ENCODE data around the gene TMPRSS3. TPM values are rescaled to one million over a fixed set of nuclear protein-coding genes. Genes with fewer than 3 reads are reported as not detected.

The TMPRSS3 gene
- total and polyA plus RNA-seq, 9 of the 15 experiments (the other 6 are each of a cell fraction or from before 2014, with no cell fraction given): 0.07 TPM; not detected in 8

DNA sequence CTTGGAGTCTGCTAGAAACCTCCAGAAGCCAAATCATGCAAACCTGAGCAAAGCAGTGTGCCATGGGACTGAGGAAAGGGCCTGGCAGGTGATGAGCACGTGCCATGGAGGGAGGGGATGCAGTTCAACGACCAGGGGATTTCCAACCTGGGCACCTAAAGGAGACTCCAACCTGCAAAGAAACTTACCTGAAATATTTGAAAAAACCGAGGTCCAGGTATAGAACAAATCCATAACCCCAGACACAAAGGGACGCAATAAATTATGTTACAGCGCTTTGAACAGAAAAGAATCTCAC, 16.7 kb upstream of the TMPRSS3 start:
- Histone ChIP-seq H3K79me2 (ENCODE audit: control insufficient read depth, insufficient read depth, low read length) (no peaks in the 10 kb centered on the region), H3K9me3 (replicated peaks; ENCODE audit: control insufficient read depth, insufficient read depth, low read depth, low read length) (no peaks in the 10 kb centered on the region), H2AFZ (ENCODE audit: low read depth, low read length) (no peak overlapping the region), H3K9ac (ENCODE audit: insufficient read depth in 1 of 2, low read depth in 2 of 2, low read length in 2 of 2) (peak overlapping the region in 1 of 2 experiments; percentile 57; a peak in 1 of 4 replicates), H3K27ac (ENCODE audit: extremely low read depth, low read depth, low read length) (no peak overlapping the region), H3K4me3 (no peak overlapping the region), H3K9me1 (ENCODE audit: control insufficient read depth, insufficient read depth, low read length) (peaks cover 3% of the 10 kb centered on the region), H3K4me1 (replicated peaks in 1 of 2; ENCODE audit: control insufficient read depth in 2 of 2, insufficient read depth in 2 of 2, low read length in 2 of 2) (peaks cover 11 to 20% of the 10 kb centered on the region in 2 experiments; a peak in 4 of 5 replicates), H3K4me2 (ENCODE audit: insufficient read depth, low read length) (no peak overlapping the region), H4K20me1 (replicated peaks; ENCODE audit: control insufficient read depth, insufficient read depth, low read length) (no peaks in the 10 kb centered on the region; the same call in 1 of the 2 replicates), H3K27me3 (ENCODE audit: control insufficient read depth in 2 of 2, insufficient read depth in 2 of 2, low read length in 2 of 2) (no peaks in the 10 kb centered on the region), H3K36me3 (ENCODE audit: control insufficient read depth, insufficient read depth, low read length) (peaks cover 4% of the 10 kb centered on the region; the same call in 2 of the 3 replicates)
- WGBS (ENCODE audit: insufficient coverage, low coverage, missing lambda C conversion rate): 37% methylated on average over 5 of the region's 5 CpGs
- intact Hi-C loops (cut with micrococcal nuclease) (no loop called here), in situ Hi-C loops (cut with MboI) (no loop called here)
- TF ChIP-seq JUN (IDR thresholded peaks at IDR 0.05; ENCODE audit: borderline replicate concordance, low read depth, low read length) (no peak), JUN (CRISPR knock-in tag; IDR thresholded peaks at IDR 0.05; ENCODE audit: borderline replicate concordance) (no peak), BHLHE40 (IDR thresholded peaks at IDR 0.05; ENCODE audit: low read length) (peak; percentile 27; the same call in 1 of the 2 replicates)
- ATAC-seq: no peak
- BruUV-seq (replicated peaks): no TSS peak
- FAIRE-seq: no peak
- ChIA-PET POLR2A (interaction anchor here (0.6 kb wide), 1 partner anchor 373 kb away, joined by 3 read pairs; no protein-coding TSS in a partner anchor), CTCF (ENCODE audit: low intra/inter-chr PET ratio) (no interaction called here)
- no peak for DNase-seq (ENCODE audit: extremely low read depth in 1 of 4, low spot score in 3 of 4)

DNA sequence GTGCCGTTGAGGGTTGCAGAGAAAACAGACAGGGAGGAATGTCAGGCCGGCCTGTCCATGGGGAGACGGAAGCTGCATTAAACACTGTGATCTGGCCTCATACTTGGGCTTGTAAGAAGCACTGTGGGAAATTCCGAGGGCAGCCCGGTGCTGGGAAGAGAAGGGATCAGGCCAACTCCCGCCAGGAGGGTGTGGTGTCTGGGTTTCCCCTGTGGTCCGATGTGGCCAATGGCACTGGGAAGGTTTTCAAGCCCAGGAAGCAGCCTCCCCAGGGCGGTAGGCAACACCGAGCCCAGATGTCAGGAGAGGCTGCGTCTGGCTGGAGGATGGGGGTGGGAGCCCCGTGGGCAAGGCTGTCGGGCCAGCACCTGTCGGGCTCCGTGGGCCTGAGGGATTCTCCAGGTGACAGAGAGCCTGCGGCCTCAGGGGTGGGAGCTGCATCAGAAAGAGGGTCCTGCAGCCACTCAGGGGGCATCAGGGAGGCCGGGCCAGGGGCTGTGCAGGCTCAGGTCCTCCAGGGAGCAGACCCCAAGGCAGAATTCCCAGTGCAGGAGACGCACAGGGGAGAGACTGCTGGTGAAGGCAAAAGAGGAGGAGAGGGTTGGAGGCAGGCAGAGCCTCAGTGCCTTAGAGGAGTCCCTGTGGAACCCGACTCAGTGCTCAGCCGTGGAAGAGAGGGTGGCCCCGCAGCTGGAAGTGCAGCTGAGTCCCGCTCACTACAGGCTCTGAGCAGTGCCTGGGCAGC, 16.2 kb upstream of the TMPRSS3 start:
- Histone ChIP-seq H3K4me1 (replicated peaks in 1 of 2; ENCODE audit: control insufficient read depth in 2 of 2, insufficient read depth in 2 of 2, low read length in 2 of 2) (peaks cover 11 to 20% of the 10 kb centered on the region in 2 experiments; a peak in 4 of 5 replicates), H3K27ac (ENCODE audit: extremely low read depth, low read depth, low read length) (no peak overlapping the region), H3K36me3 (ENCODE audit: control insufficient read depth, insufficient read depth, low read length) (peaks cover 4% of the 10 kb centered on the region; the same call in 2 of the 3 replicates), H3K4me2 (ENCODE audit: insufficient read depth, low read length) (no peak overlapping the region), H3K9me1 (ENCODE audit: control insufficient read depth, insufficient read depth, low read length) (peaks cover 3% of the 10 kb centered on the region), H2AFZ (ENCODE audit: low read depth, low read length) (no peak overlapping the region), H3K4me3 (no peak overlapping the region), H3K9ac (ENCODE audit: insufficient read depth in 1 of 2, low read depth in 2 of 2, low read length in 2 of 2) (peak overlapping the region in 1 of 2 experiments; percentile 57; a peak in 1 of 4 replicates), H3K27me3 (ENCODE audit: control insufficient read depth in 2 of 2, insufficient read depth in 2 of 2, low read length in 2 of 2) (no peaks in the 10 kb centered on the region), H4K20me1 (replicated peaks; ENCODE audit: control insufficient read depth, insufficient read depth, low read length) (no peaks in the 10 kb centered on the region; the same call in 1 of the 2 replicates), H3K9me3 (replicated peaks; ENCODE audit: control insufficient read depth, insufficient read depth, low read depth, low read length) (no peaks in the 10 kb centered on the region), H3K79me2 (ENCODE audit: control insufficient read depth, insufficient read depth, low read length) (no peaks in the 10 kb centered on the region)
- no TSS peak for BruUV-seq (replicated peaks)
- CTCF ChIA-PET (ENCODE audit: low intra/inter-chr PET ratio): no interaction called here
- ATAC-seq (no peak), FAIRE-seq (no peak), DNase-seq (ENCODE audit: extremely low read depth in 1 of 4, low spot score in 3 of 4) (no peak)
- POLR2A ChIA-PET: interaction anchor here (0.6 to 1.0 kb wide), 2 partner anchors 11 to 372 kb away, joined by 3 read pairs; no protein-coding TSS in a partner anchor
- intact Hi-C loops (cut with micrococcal nuclease): no loop called here
- 49% methylated on average over 21 of the region's 21 CpGs for WGBS (ENCODE audit: insufficient coverage, low coverage, missing lambda C conversion rate)
- in situ Hi-C loops (cut with MboI): no loop called here
- TF ChIP-seq E2F3 (CRISPR knock-in tag; IDR thresholded peaks at IDR 0.05) (no peak), ZNF274 (IDR thresholded peaks at IDR 0.05; ENCODE audit: borderline replicate concordance, low read depth, low read length) (no peak), BMI1 (IDR thresholded peaks at IDR 0.05; ENCODE audit: low read length) (no peak), RCOR1 (IDR thresholded peaks at IDR 0.05; ENCODE audit: borderline replicate concordance in 1 of 2, low read depth in 2 of 2, low read length in 2 of 2) (no peak), SP2 (IDR thresholded peaks at IDR 0.05; ENCODE audit: extremely low read depth, low read depth, low read length, poor library complexity, severe bottlenecking) (no peak), CC2D1A (IDR thresholded peaks at IDR 0.05) (no peak), ZNF707 (CRISPR knock-in tag; conservative IDR thresholded peaks at IDR 0.05) (no peak), NRF1 (conservative IDR thresholded peaks at IDR 0.05 in 1 of 2, IDR thresholded peaks at IDR 0.05 in 1 of 2) (no peak)
- TF ChIP-seq, protein P1, sequence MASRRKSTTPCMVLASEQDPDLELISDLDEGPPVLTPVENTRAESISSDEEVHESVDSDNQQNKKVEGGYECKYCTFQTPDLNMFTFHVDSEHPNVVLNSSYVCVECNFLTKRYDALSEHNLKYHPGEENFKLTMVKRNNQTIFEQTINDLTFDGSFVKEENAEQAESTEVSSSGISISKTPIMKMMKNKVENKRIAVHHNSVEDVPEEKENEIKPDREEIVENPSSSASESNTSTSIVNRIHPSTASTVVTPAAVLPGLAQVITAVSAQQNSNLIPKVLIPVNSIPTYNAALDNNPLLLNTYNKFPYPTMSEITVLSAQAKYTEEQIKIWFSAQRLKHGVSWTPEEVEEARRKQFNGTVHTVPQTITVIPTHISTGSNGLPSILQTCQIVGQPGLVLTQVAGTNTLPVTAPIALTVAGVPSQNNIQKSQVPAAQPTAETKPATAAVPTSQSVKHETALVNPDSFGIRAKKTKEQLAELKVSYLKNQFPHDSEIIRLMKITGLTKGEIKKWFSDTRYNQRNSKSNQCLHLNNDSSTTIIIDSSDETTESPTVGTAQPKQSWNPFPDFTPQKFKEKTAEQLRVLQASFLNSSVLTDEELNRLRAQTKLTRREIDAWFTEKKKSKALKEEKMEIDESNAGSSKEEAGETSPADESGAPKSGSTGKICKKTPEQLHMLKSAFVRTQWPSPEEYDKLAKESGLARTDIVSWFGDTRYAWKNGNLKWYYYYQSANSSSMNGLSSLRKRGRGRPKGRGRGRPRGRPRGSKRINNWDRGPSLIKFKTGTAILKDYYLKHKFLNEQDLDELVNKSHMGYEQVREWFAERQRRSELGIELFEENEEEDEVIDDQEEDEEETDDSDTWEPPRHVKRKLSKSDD (conservative IDR thresholded peaks at IDR 0.05; ENCODE audit: low read length): no peak
